SIG-M5 treated with dmso at 0.1 percent for 504 hours (cell line): ENCODE data around the gene PROSER3.
"Not testable (repeated sequence)": the region's sequence is repeated elsewhere in the genome, so short reads cannot be mapped to it uniquely, and the experiment has no call there.

Source experiments
- DNase-seq: peaks from one replicate; lab custom pipeline; 2025; ENCODE audit not compliant: unreplicated experiment; lab: John Stamatoyannopoulos, UW

Gene PROSER3

GRCh38 chr19:35789978-35790944 lies 32.3 kb downstream of the PROSER3 start:
- DNase-seq: no peak

- DNase-seq: no peak
Measured at GRCh38 chr19:35790981-35791813, 33.2 kb downstream of the PROSER3 start.

GRCh38 chr19:35791814-35792279 lies 33.9 kb downstream of the PROSER3 start:
- no peak for DNase-seq

DNA sequence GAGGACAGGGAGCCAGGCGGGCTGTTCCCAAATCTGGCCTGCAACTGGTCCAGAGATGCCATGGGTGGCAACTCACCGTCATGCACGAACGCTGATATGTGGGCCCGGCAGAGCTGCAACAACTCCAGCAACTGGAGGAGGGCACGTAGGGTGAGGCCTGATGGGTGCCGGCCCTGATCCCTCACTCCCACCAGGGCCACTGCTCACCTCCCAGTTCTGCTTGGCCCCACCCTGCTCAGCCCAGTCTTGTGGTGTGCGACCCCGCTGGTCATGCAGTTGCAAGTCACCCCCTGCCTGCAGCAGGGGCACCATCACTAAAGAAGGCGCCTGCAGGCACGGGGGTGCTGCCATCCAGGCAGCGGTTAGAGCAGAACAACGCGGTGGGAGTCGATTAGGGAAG lies 34.3 kb downstream of the PROSER3 start:
- DNase-seq: no peak

GRCh38 chr19:35792888-35793287 lies 34.9 kb downstream of the PROSER3 start:
- DNase-seq: no peak

DNA sequence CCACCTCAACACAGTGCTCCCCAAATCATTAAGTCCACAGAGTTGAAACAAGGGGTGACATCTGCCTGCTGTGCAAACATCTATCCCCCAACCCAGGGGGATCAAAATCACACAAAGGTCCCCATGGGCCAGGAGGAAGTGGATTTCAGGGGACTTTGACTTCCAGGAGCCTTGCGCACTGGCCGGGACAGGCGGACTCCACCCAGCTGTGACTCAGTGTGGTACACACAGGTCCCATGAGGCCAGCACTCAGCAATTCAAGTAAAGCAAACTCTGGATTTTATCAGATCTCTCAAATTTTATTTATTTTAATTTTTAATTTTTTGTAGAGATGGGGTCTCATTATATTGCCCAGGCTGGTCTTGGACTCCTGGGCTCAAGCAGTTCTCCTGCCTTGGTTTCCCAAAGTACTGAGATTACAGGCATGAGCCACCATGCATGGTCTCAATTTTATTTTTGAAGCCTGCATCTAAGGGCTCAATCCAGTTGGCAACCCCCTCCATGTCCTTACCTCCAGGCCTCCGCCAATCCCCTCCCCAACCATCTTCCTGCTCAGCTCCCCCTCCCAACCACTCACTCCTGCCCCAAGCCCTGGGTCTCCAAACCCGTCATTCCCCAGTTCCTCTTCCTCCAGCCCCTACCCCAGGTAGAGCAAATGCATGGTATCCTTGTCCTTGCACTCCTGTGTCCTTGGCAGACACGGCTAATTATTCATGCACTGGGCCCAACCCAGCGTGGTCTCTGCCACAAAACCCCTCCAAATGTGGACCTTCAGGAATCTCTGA lies 35.6 kb downstream of the PROSER3 start:
- no peak for DNase-seq

- DNase-seq: not testable (repeated sequence)
Measured at GRCh38 chr19:35795564-35795963, 37.6 kb downstream of the PROSER3 start.

- DNase-seq: no peak
Measured at GRCh38 chr19:35796645-35797542, 38.9 kb downstream of the PROSER3 start.

GRCh38 chr19:35797663-35798062 lies 39.7 kb downstream of the PROSER3 start:
- no peak for DNase-seq

GRCh38 chr19:35801828-35802227 lies 43.9 kb downstream of the PROSER3 start:
- no peak for DNase-seq

DNA sequence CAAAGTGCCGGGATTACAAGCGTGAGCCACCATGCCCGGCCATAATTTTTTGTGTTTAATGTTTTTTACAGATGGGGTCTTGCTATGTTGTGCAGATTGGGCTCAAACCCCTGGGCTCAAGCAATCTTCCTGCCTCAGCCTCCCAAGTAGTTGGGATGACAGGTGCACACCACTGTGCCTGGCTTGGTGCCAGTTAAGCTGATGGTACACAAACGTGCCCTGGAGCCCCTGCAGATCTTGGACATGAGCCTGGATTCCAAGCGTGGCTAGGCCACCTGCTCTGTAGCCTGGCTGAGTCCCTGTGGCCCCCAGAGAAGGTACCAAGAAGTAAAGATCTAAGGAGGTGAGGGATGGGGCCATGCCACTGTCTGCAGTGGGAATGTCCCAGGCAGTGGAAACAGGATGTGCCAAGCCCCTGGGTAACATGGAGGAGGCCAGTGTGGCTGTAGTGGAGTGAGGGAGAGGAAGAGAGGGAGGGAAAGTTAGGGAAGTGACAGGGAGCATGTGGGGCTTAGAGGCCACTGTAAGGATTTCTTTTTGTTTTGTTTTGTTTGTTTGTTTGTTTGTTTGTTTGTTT lies 47.6 kb downstream of the PROSER3 start:
- no peak for DNase-seq

DNA sequence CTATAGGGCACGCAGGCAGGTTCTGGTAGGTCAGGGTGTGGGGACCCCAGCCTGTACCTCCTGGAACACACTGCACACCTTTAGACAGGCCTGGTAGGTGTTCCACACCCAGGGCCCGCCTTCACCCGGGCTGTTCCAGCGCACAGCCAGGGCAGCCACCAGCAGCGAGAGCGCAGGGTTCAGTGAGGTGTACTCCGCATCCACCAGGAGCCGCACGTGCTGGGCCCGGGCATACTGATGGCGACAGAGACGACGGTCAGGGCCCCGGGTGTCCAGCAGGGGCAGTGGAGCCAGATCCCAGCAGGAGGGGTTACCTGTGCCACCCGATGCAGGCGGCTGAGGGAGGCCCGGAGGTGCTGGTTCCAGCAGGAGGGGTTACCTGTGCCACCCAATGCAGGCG lies 48.6 kb downstream of the PROSER3 start:
- DNase-seq: no peak

DNA sequence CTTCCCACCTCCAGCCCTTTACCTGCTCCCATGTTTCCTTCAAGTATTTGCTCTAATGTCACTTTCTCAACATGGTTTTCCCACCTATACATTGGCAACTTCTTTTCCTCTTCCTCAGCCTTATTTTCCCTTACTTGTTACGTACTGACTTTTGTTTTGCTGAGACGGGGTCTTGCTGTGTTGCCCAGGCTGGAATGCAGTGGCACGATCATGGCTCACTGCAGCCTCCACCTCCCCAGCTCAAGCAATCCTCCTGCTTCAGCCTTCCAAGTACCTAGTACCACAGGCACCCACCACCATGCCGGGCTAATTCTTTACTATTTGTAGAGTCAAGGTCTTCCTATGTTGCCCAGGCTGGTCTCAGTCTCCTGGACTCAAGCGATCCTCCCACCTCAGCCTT lies 49.7 kb downstream of the PROSER3 start:
- no peak for DNase-seq

- no peak for DNase-seq
Measured at GRCh38 chr19:35811317-35812219, 53.6 kb downstream of the PROSER3 start.

DNA sequence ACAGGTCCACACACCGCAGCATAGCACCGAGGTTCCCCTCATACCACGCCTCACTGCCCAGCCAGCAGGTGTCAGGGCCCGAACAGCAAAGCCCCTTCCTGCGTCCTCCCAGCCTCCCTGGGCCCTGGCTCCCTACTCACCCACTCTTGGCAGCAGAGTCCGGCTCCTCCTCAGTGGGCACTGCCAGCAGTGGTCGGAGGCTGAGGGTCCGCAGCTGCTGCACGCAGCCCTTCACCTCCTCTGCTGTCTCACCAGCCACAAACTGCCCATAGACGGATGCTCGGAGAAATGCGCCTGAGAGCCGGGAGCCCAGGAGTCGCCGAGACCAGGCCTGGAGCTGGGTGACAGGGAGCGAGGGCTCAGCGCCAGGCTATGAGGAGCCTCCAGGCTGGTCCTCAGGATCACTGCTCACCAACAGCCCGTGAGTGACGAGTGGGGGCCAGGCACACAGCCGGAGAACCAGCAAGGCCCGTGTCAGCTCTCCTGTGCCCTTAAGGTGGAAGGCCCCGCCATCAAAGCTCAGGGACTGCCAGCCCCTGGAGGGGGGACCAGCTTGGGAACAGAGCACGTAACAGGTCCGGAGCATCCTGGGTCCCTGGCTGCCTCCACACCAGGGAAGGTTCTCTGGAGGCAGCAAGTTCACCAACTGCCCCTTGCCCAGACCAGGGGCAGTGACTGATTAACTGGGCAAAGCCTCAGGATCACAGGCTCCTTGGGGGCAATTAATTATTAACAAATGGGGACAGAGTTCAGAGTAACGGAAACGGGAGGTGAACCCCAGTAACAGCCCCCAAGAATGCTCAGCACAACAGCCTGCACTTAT lies 54.5 kb downstream of the PROSER3 start, which contains the start of gene PRODH2:
Gene PRODH2 (minus strand): TSS at position 626 of the 823 bp plus-strand sequence. CDS start 40 bp downstream, at position 586.
- no peak for DNase-seq

DNA sequence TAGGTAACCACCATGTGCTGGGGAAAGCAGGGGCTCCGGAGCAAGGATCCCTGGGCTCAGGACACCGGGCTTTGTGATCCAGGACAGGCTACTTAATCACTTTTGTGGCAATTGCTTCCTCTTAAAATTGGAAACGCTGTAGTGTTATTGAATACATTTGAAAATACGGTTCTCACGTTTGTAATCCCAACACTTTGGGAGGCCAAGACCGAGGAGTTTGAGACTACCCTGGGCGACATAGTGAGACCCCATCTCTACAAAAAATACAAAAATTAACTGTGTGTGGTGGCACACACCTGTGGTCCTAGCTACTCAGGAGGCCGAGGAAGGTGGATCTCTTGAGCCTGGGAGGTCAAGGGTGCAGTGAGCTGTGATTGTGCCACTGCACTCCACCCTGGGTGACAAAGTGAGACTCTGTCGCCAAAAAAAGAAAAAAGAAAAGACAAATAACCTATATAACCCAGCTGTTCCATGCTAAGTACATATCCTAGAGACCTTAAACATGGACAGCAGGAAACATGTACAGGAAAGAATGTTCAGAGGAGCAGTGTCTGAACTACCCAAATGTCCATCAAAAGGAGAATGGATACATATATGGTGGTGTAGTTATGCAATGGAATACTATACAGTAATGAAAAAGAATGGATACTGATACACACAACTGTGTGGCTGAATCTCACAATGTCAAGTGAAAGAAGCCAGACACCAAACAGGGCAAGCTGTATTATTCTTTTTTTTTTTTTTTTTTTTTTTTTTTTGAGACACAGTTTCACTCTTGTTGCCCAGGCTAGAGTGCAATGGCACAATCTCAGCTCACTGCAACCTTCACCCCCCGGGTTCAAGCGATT lies 55.3 kb downstream of the PROSER3 start:
- DNase-seq: no peak

DNA sequence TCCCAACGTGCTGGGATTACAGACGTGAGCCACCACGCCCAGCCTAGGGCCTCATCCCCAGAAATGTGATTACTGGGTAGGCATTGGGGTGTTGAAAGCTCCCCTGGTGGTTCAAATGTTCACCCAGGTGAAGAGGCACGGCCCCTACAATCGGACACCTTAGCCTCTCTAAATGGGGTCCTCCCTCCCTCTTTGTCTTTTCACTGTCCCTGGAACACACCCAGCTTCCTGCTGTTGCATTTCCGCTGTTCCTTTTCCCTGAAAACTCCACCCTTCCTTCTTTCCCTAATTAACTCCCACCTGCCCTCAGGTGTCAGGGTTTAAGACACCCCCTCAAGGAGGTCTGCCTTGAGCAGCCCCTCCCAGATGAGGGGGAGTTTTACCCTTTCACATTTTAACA lies 58.3 kb downstream of the PROSER3 start:
- no peak for DNase-seq
